ENCODE measurements around the gene ZNF511.

ZNF511 gene

GRCh38 chr10:133310399-133310755 lies 1.7 kb downstream of the ZNF511 start:
- no peak for TF ChIP-seq GATA2 (IDR thresholded peaks at IDR 0.05; ENCODE audit: low read depth, low read length)
- TF ChIP-seq GATA3 (IDR thresholded peaks at IDR 0.05; ENCODE audit: low read depth, low read length) = no peak

GRCh38 chr10:133310789-133311188 lies 2.1 kb downstream of the ZNF511 start:
- TF ChIP-seq GATA3 (IDR thresholded peaks at IDR 0.05; ENCODE audit: low read depth, low read length) (no peak), GATA2 (IDR thresholded peaks at IDR 0.05; ENCODE audit: low read depth, low read length) (no peak)

GRCh38 chr10:133311570-133311969 lies 2.9 kb downstream of the ZNF511 start:
- TF ChIP-seq GATA2 (IDR thresholded peaks at IDR 0.05; ENCODE audit: low read depth, low read length) (no peak), GATA3 (IDR thresholded peaks at IDR 0.05; ENCODE audit: low read depth, low read length) (no peak)

- TF ChIP-seq GATA3 (IDR thresholded peaks at IDR 0.05; ENCODE audit: low read depth, low read length) (no peak), GATA2 (IDR thresholded peaks at IDR 0.05; ENCODE audit: low read depth, low read length) (no peak)
These were observed 3.5 kb downstream of the ZNF511 start for GRCh38 chr10:133312016-133312768.

- TF ChIP-seq GATA3 (IDR thresholded peaks at IDR 0.05; ENCODE audit: low read depth, low read length) (no peak), GATA2 (IDR thresholded peaks at IDR 0.05; ENCODE audit: low read depth, low read length) (no peak)
These were observed 4.0 kb downstream of the ZNF511 start for GRCh38 chr10:133312769-133313145.

GRCh38 chr10:133313192-133313591 lies 4.5 kb downstream of the ZNF511 start:
- TF ChIP-seq GATA3 (IDR thresholded peaks at IDR 0.05; ENCODE audit: low read depth, low read length) (no peak), GATA2 (IDR thresholded peaks at IDR 0.05; ENCODE audit: low read depth, low read length) (no peak)

GRCh38 chr10:133314911-133315310 lies 6.2 kb downstream of the ZNF511 start:
- TF ChIP-seq GATA2 (IDR thresholded peaks at IDR 0.05; ENCODE audit: low read depth, low read length) (no peak), GATA3 (IDR thresholded peaks at IDR 0.05; ENCODE audit: low read depth, low read length) (no peak)

- no peak for TF ChIP-seq GATA2 (IDR thresholded peaks at IDR 0.05; ENCODE audit: low read depth, low read length)
- no peak for TF ChIP-seq GATA3 (IDR thresholded peaks at IDR 0.05; ENCODE audit: low read depth, low read length)
These were observed 7.1 kb downstream of the ZNF511 start for GRCh38 chr10:133315847-133316246.

GRCh38 chr10:133316266-133316665 lies 7.6 kb downstream of the ZNF511 start:
- TF ChIP-seq GATA2 (IDR thresholded peaks at IDR 0.05; ENCODE audit: low read depth, low read length) = no peak
- TF ChIP-seq GATA3 (IDR thresholded peaks at IDR 0.05; ENCODE audit: low read depth, low read length) = no peak

GRCh38 chr10:133316732-133317131 lies 8.0 kb downstream of the ZNF511 start:
- TF ChIP-seq GATA3 (IDR thresholded peaks at IDR 0.05; ENCODE audit: low read depth, low read length) (no peak), GATA2 (IDR thresholded peaks at IDR 0.05; ENCODE audit: low read depth, low read length) (no peak)

GRCh38 chr10:133318494-133319127 lies 9.9 kb downstream of the ZNF511 start:
- TF ChIP-seq GATA2 (IDR thresholded peaks at IDR 0.05; ENCODE audit: low read depth, low read length) (no peak), GATA3 (IDR thresholded peaks at IDR 0.05; ENCODE audit: low read depth, low read length) (no peak)

- TF ChIP-seq GATA2 (IDR thresholded peaks at IDR 0.05; ENCODE audit: low read depth, low read length) (no peak), GATA3 (IDR thresholded peaks at IDR 0.05; ENCODE audit: low read depth, low read length) (no peak)
These were observed 15.6 kb downstream of the ZNF511 start for GRCh38 chr10:133324198-133324792.

GRCh38 chr10:133324857-133325260 lies 16.1 kb downstream of the ZNF511 start:
- TF ChIP-seq GATA3 (IDR thresholded peaks at IDR 0.05; ENCODE audit: low read depth, low read length) = no peak
- TF ChIP-seq GATA2 (IDR thresholded peaks at IDR 0.05; ENCODE audit: low read depth, low read length) = no peak

GRCh38 chr10:133325440-133326222 lies 16.9 kb downstream of the ZNF511 start:
- TF ChIP-seq GATA2 (IDR thresholded peaks at IDR 0.05; ENCODE audit: low read depth, low read length) = no peak
- TF ChIP-seq GATA3 (IDR thresholded peaks at IDR 0.05; ENCODE audit: low read depth, low read length) = no peak

Measured in SH-SY5Y (cell line).